SK-N-SH (cell line): ENCODE data around the gene TENT4A. TPM values are rescaled to one million over a fixed set of nuclear protein-coding genes. Genes with fewer than 3 reads are reported as not detected.
A peak's percentile ranks its signal among the peaks of the same experiment; 100 is the strongest.

Experiments
- CTCF ChIA-PET: fragments of 300-600, 350-600 bp; formaldehyde crosslinking; extraction: SDS; loops from one replicate; lab custom pipeline; 2021; lab: Yijun Ruan, JAX
- POLR2A ChIA-PET: fragments of 350-600 bp; sonication (Branson Sonifier 250); formaldehyde crosslinking; extraction: SDS; loops from one replicate; lab custom pipeline; 2020; ENCODE audit warnings: antibody characterized with exemption, inconsistent platforms; lab: Yijun Ruan, JAX
- DNase-seq: peaks from one replicate; pipeline ENCODE4 v3.0.0; 2012
- H2AFZ ChIP-seq: fragments of 200-600 bp; sonication (generic); 2 replicates; pipeline ENCODE4 v1.8.1; 2016; ENCODE audit warnings: antibody characterized with exemption, mild to moderate bottlenecking, low read depth
- H3F3A ChIP-seq: fragments of 200-600 bp; sonication (generic); replicated peaks from 2 replicates; pipeline ENCODE3; 2016; ENCODE audit warnings: antibody characterized with exemption, mild to moderate bottlenecking; ENCODE audit not compliant: insufficient read depth
- H3K27ac ChIP-seq, 2 experiments: fragments of 200-500 bp in 1 of 2; fragments of 200-600 bp in 1 of 2; sonication (Bioruptor generic) in 1 of 2; sonication (generic), shearing (Covaris generic) in 1 of 2; 2 replicates each; pipeline versions ENCODE4 v1.5.1 to v1.6.1; 2014 to 2016; ENCODE audit warnings: low read depth in 2 of 2, inconsistent platforms in 1 of 2, low read length in 1 of 2, mild to moderate bottlenecking in 1 of 2, mixed read lengths in 1 of 2
- H3K27me3 ChIP-seq: fragments of 200-600 bp; sonication (generic), shearing (Covaris generic); 2 replicates; pipeline ENCODE4 v1.6.1; 2016; ENCODE audit warnings: mixed run types; ENCODE audit not compliant: insufficient read depth
- H3K36me3 ChIP-seq, 2 experiments: fragments of 200-500 bp in 1 of 2; fragments of 200-600 bp in 1 of 2; sonication (Bioruptor generic) in 1 of 2; sonication (generic) in 1 of 2; replicated peaks in 1 of 2; 2 replicates each; pipeline versions ENCODE3 to v1.5.1; 2014 to 2016; ENCODE audit warnings: low read length in 1 of 2, mild to moderate bottlenecking in 1 of 2; ENCODE audit not compliant: insufficient read depth in 2 of 2, control insufficient read depth in 1 of 2
- H3K4me1 ChIP-seq, 2 experiments: fragments of 200-500 bp in 1 of 2; fragments of 200-600 bp in 1 of 2; sonication (Bioruptor generic) in 1 of 2; sonication (generic), shearing (Covaris generic) in 1 of 2; 2 replicates each; pipeline versions ENCODE4 v1.5.1 to v1.6.1; 2014 to 2016; ENCODE audit warnings: low read depth in 1 of 2, low read length in 1 of 2, mixed run types in 1 of 2; ENCODE audit not compliant: insufficient read depth in 2 of 2, control insufficient read depth in 1 of 2
- H3K4me2 ChIP-seq: fragments of 200-600 bp; sonication (generic), shearing (Covaris generic); 2 replicates; pipeline ENCODE4 v1.6.1; 2017; ENCODE audit warnings: mixed run types
- H3K4me3 ChIP-seq, 2 experiments: fragments of 200-500 bp in 1 of 2; fragments of 200-600 bp in 1 of 2; sonication (Bioruptor generic) in 1 of 2; sonication (generic), shearing (Covaris generic) in 1 of 2; 2 replicates each; pipeline versions ENCODE4 v1.5.1 to v1.8.1; 2014 to 2016; ENCODE audit warnings: low read depth in 2 of 2, inconsistent platforms in 1 of 2, low read length in 1 of 2, mild to moderate bottlenecking in 1 of 2, mixed read lengths in 1 of 2, moderate library complexity in 1 of 2
- H3K79me2 ChIP-seq: fragments of 200-600 bp; sonication (generic); 2 replicates; pipeline ENCODE4 v1.8.1; 2017; ENCODE audit warnings: mild to moderate bottlenecking; ENCODE audit not compliant: insufficient read depth
- H3K9ac ChIP-seq: fragments of 200-600 bp; sonication (generic); 2 replicates; pipeline ENCODE4 v1.6.1; 2017; ENCODE audit warnings: mixed run types
- H3K9me2 ChIP-seq: fragments of 200-600 bp; sonication (generic); 2 replicates; pipeline ENCODE4 v1.6.1; 2017; ENCODE audit warnings: mixed run types
- H3K9me3 ChIP-seq: fragments of 200-600 bp; sonication (generic); 2 replicates; pipeline ENCODE4 v1.6.1; 2017; ENCODE audit warnings: mixed run types, mild to moderate bottlenecking, moderate library complexity
- H4K20me1 ChIP-seq: fragments of 200-600 bp; sonication (generic); 2 replicates; pipeline ENCODE4 v1.6.1; 2017; ENCODE audit warnings: mild to moderate bottlenecking, mixed run types; ENCODE audit not compliant: insufficient read depth
- FOXJ3 ChIP-seq: sonication (generic); formaldehyde crosslinking; IDR thresholded peaks from 2 replicates; pipeline ENCODE4 v1.5.1; 2020; ENCODE audit warnings: mild to moderate bottlenecking, missing genetic modification reagents
- FOXM1 ChIP-seq: IDR thresholded peaks from 2 replicates; pipeline ENCODE4 v1.4.0; 2012; ENCODE audit warnings: low read depth, mild to moderate bottlenecking
- POLR2AphosphoS5 ChIP-seq: IDR thresholded peaks from 2 replicates; pipeline ENCODE4 v1.6.1; 2012; ENCODE audit warnings: low read depth, low read length
- RAD21 ChIP-seq: IDR thresholded peaks from 2 replicates; pipeline ENCODE4 v1.6.1; 2012; ENCODE audit warnings: mild to moderate bottlenecking, low read length
- SMC3 ChIP-seq: IDR thresholded peaks from 2 replicates; pipeline ENCODE4 v1.6.1; 2012; ENCODE audit warnings: low read depth, low read length, improper control_type of control experiment
- YY1 ChIP-seq: IDR thresholded peaks from 2 replicates; pipeline ENCODE4 v1.4.0; 2012; ENCODE audit warnings: low read depth, mild to moderate bottlenecking
- ZBTB33 ChIP-seq: IDR thresholded peaks from 2 replicates; pipeline ENCODE4 v1.4.0; 2012; ENCODE audit warnings: low read depth, borderline replicate concordance
- WGBS: methylation state at CpG from one replicate; pipeline ENCODE4 v1.1.6; 2017; ENCODE audit warnings: low lambda C conversion rate; 5-methylcytosine and 5-hydroxymethylcytosine counted together
- polyA plus RNA-seq, 3 experiments: library from polyadenylated mRNA; depleted of rRNA; stranded (reverse); fragments of >200 nt; gene quantifications; 2 replicates each; pipeline ENCODE4 v1.2.3, GENCODE V29; 2012
- TF ChIP-seq, protein P1 (sequence below): fragments of 150-350 bp; IDR thresholded peaks from 2 replicates; pipeline ENCODE4 v1.6.1; 2016; ENCODE audit warnings: mild to moderate bottlenecking, low read depth, low read length
- TF ChIP-seq, protein P2 (sequence below): fragments of 200-600 bp; sonication (generic); IDR thresholded peaks from 2 replicates; pipeline ENCODE4 v1.6.1; 2017; ENCODE audit warnings: antibody characterized with exemption, mild to moderate bottlenecking, moderate library complexity

Gene TENT4A
- polyA plus RNA-seq, 1 of the 3 experiments (the other 2 are of a cell fraction) = 6.0 TPM

GRCh38 chr5:6780802-6781391 lies 67.7 kb downstream of the TENT4A start:
- no peak overlapping the region for H3K27ac ChIP-seq
- no peaks in the 10 kb centered on the region for H3K4me1 ChIP-seq
- H3K36me3 ChIP-seq = no peaks in the 10 kb centered on the region
- no peak overlapping the region for H2AFZ ChIP-seq
- WGBS = 75% methylated on average over 7 of the region's 7 CpGs
- H3K9me2 ChIP-seq = no peaks in the 10 kb centered on the region
- no peaks in the 10 kb centered on the region for H3K79me2 ChIP-seq
- no peak for TF ChIP-seq POLR2AphosphoS5
- peak; percentile 4; the same call in 1 of the 2 replicates for TF ChIP-seq SMC3
- TF ChIP-seq RAD21 = 0 out of 2 replicates have a peak, but pooled peaks have one; percentile 12
- no peak for TF ChIP-seq YY1
- no peak for TF ChIP-seq FOXJ3 (CRISPR knock-in tag)
- TF ChIP-seq, protein P1, sequence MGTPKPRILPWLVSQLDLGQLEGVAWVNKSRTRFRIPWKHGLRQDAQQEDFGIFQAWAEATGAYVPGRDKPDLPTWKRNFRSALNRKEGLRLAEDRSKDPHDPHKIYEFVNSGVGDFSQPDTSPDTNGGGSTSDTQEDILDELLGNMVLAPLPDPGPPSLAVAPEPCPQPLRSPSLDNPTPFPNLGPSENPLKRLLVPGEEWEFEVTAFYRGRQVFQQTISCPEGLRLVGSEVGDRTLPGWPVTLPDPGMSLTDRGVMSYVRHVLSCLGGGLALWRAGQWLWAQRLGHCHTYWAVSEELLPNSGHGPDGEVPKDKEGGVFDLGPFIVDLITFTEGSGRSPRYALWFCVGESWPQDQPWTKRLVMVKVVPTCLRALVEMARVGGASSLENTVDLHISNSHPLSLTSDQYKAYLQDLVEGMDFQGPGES = no peak
- TF ChIP-seq, protein P2, sequence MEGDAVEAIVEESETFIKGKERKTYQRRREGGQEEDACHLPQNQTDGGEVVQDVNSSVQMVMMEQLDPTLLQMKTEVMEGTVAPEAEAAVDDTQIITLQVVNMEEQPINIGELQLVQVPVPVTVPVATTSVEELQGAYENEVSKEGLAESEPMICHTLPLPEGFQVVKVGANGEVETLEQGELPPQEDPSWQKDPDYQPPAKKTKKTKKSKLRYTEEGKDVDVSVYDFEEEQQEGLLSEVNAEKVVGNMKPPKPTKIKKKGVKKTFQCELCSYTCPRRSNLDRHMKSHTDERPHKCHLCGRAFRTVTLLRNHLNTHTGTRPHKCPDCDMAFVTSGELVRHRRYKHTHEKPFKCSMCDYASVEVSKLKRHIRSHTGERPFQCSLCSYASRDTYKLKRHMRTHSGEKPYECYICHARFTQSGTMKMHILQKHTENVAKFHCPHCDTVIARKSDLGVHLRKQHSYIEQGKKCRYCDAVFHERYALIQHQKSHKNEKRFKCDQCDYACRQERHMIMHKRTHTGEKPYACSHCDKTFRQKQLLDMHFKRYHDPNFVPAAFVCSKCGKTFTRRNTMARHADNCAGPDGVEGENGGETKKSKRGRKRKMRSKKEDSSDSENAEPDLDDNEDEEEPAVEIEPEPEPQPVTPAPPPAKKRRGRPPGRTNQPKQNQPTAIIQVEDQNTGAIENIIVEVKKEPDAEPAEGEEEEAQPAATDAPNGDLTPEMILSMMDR = peak; percentile 63
- TF ChIP-seq, all 33 proteins: peak for 3
- H3K9ac ChIP-seq = no peak overlapping the region
- CTCF ChIA-PET = interaction anchor here (0.8 to 4.6 kb wide), 4 partner anchors 9 to 14 kb away, joined by 3 to 21 read pairs (median 5); no protein-coding TSS in a partner anchor
- no peaks in the 10 kb centered on the region for H3K27me3 ChIP-seq
- POLR2A ChIA-PET = no interaction called here
- no peaks in the 10 kb centered on the region for H3K9me3 ChIP-seq
- no peaks in the 10 kb centered on the region for H4K20me1 ChIP-seq
- no peaks in the 10 kb centered on the region for H3F3A ChIP-seq
- peak; percentile 57 for DNase-seq
- H3K4me3 ChIP-seq = no peak overlapping the region
- H3K4me2 ChIP-seq = no peak overlapping the region

GRCh38 chr5:6781716-6782115 lies 68.5 kb downstream of the TENT4A start:
- no peak for DNase-seq
- Histone ChIP-seq H3K4me2 (no peak overlapping the region), H2AFZ (no peak overlapping the region), H3K79me2 (no peaks in the 10 kb centered on the region), H3F3A (no peaks in the 10 kb centered on the region), H3K9ac (no peak overlapping the region), H3K4me3 (no peak overlapping the region), H3K4me1 (no peaks in the 10 kb centered on the region), H3K9me3 (no peaks in the 10 kb centered on the region), H4K20me1 (no peaks in the 10 kb centered on the region), H3K36me3 (no peaks in the 10 kb centered on the region), H3K27me3 (no peaks in the 10 kb centered on the region), H3K9me2 (no peaks in the 10 kb centered on the region), H3K27ac (no peak overlapping the region)
- POLR2A ChIA-PET = no interaction called here
- TF ChIP-seq ZBTB33 = no peak
- no peak for TF ChIP-seq FOXM1
- WGBS = 59% methylated on average over 3 of the region's 3 CpGs
- CTCF ChIA-PET = interaction anchor here (0.8 to 2.0 kb wide), 3 partner anchors 8 to 1290 kb away, joined by 3 to 5 read pairs (median 3); no protein-coding TSS in a partner anchor
